K562 (cell line): ENCODE results near the gene RPLP2. TPM values are rescaled to one million over a fixed set of nuclear protein-coding genes. Genes with fewer than 3 reads are reported as not detected.

Experiments used
- CBFB ChIP-seq: sonication (generic); formaldehyde crosslinking; IDR thresholded peaks from 2 replicates; pipeline ENCODE4 v1.4.0; 2020; ENCODE audit warnings: mild to moderate bottlenecking, missing genetic modification reagents
- CBX3 ChIP-seq, 2 experiments: IDR thresholded peaks; 1 replicate in 1 of 2; 2 replicates in 1 of 2; pipeline ENCODE4 v1.6.1; 2012; ENCODE audit warnings: inconsistent platforms in 2 of 2, low read length in 2 of 2, borderline replicate concordance in 1 of 2, control low read depth in 1 of 2
- CCAR2 ChIP-seq: fragments of 200-400 bp; formaldehyde crosslinking; IDR thresholded peaks from 2 replicates; pipeline ENCODE4 v1.6.1; 2017; ENCODE audit warnings: mild to moderate bottlenecking, low read depth, low read length
- EP300 ChIP-seq: IDR thresholded peaks from 2 replicates; pipeline ENCODE4 v1.6.1; 2012; ENCODE audit warnings: low read length, improper control_type of control experiment
- ERF ChIP-seq: fragments of 450-650 bp; formaldehyde crosslinking; IDR thresholded peaks from 2 replicates; pipeline ENCODE4 v1.4.0; 2020; ENCODE audit warnings: mild to moderate bottlenecking, mixed read lengths
- FOXP1 ChIP-seq: sonication (generic); formaldehyde crosslinking; IDR thresholded peaks from 2 replicates; pipeline ENCODE4 v1.8.0; 2022; ENCODE audit warnings: mild to moderate bottlenecking, missing genetic modification reagents
- HDAC1 ChIP-seq, 2 experiments: fragments of 450-650 bp; IDR thresholded peaks; 2 replicates each; pipeline ENCODE4 v1.6.1; 2016 to 2017; ENCODE audit warnings: inconsistent platforms in 1 of 2, mild to moderate bottlenecking in 1 of 2, moderate library complexity in 1 of 2
- MYC ChIP-seq, 2 experiments: fragments of 250-450 bp in 1 of 2; sonication (Bioruptor Pico) in 1 of 2; IDR thresholded peaks; 2 replicates each; pipeline versions ENCODE4 v1.5.1 to v1.6.1; 2012 to 2021; ENCODE audit warnings: low read depth in 2 of 2, borderline replicate concordance in 1 of 2, improper control_type of control experiment in 1 of 2, low read length in 1 of 2, mild to moderate bottlenecking in 1 of 2, moderate library complexity in 1 of 2
- NR1H2 ChIP-seq: sonication (generic); formaldehyde crosslinking; IDR thresholded peaks from 2 replicates; pipeline ENCODE4 v1.4.0; 2020; ENCODE audit warnings: mild to moderate bottlenecking, missing genetic modification reagents
- PHF20 ChIP-seq: fragments of 450-650 bp; IDR thresholded peaks from 2 replicates; pipeline ENCODE4 v1.6.1; 2018; ENCODE audit not compliant: partially characterized antibody
- YY1 ChIP-seq, 3 experiments: IDR thresholded peaks; 2 replicates each; pipeline ENCODE4 v1.6.1; 2011; ENCODE audit warnings: low read length in 2 of 3, mild to moderate bottlenecking in 2 of 3, moderate library complexity in 2 of 3, borderline replicate concordance in 1 of 3, control low read depth in 1 of 3, low read depth in 1 of 3; ENCODE audit not compliant: insufficient read depth in 3 of 3, insufficient replicate concordance in 2 of 3, control insufficient read depth in 1 of 3, insufficient read length in 1 of 3; ENCODE audit errors: extremely low read depth in 1 of 3
- ZBTB7A ChIP-seq: IDR thresholded peaks from 2 replicates; pipeline ENCODE4 v1.6.1; 2011; ENCODE audit warnings: low read depth, mild to moderate bottlenecking, low read length, moderate library complexity, borderline replicate concordance; ENCODE audit not compliant: control insufficient read depth
- polyA plus RNA-seq, 8 experiments: library from polyadenylated mRNA; depleted of rRNA in 4 of 8; stranded (reverse) in 5 of 8; unstranded in 3 of 8; fragments of >200 nt; fragmentation: Nextera tagmentation in 2 of 8; fragmentation: Illumina TruSeq in 1 of 8; extraction: Ambion mirVana in 2 of 8; extraction: Trizol in 1 of 8; gene quantifications; 2 replicates each; pipeline versions ENCODE4 v1.2.1 to v1.2.3, GENCODE V29; 2011 to 2014; ENCODE audit warnings: inconsistent platforms in 1 of 8, missing spikeins in 1 of 8
- total RNA-seq, 7 experiments: library from RNA; depleted of rRNA in 6 of 7; stranded (reverse); fragments of >200 nt in 6 of 7; fragmentation: Illumina TruSeq in 2 of 7; extraction: Trizol in 2 of 7; gene quantifications; 2 replicates each; pipeline versions ENCODE4 v1.2.1 to v1.2.3, GENCODE V29; 2011 to 2021; ENCODE audit warnings: low replicate concordance in 1 of 7
- TF ChIP-seq, protein P1 (sequence below), 2 experiments: IDR thresholded peaks in 1 of 2; conservative IDR thresholded peaks in 1 of 2; 2 replicates each; pipeline ENCODE4 v1.6.1; 2016; ENCODE audit warnings: low read depth in 2 of 2, mild to moderate bottlenecking in 1 of 2, missing compliant biosample characterization in 1 of 2, missing genetic modification characterization in 1 of 2, moderate library complexity in 1 of 2
- TF ChIP-seq, protein P2 (sequence below): fragments of 450-650 bp; IDR thresholded peaks from one replicate; pipeline ENCODE4 v1.6.1; 2018; ENCODE audit warnings: mild to moderate bottlenecking, moderate library complexity; ENCODE audit not compliant: partially characterized antibody
- TF ChIP-seq, protein P3 (sequence below): sonication (generic); formaldehyde crosslinking; IDR thresholded peaks from 2 replicates; pipeline ENCODE4 v1.8.0; 2023; ENCODE audit warnings: mild to moderate bottlenecking, missing genetic modification reagents
- TF ChIP-seq, protein P4 (sequence below): fragments of 450-650 bp; IDR thresholded peaks from 2 replicates; pipeline ENCODE4 v1.6.1; 2017; ENCODE audit warnings: antibody characterized with exemption, mild to moderate bottlenecking

RPLP2 gene
- total and polyA plus RNA-seq, 9 of the 15 experiments (the other 6 are each of a cell fraction or from before 2014, with no cell fraction given): 528 to 3,807 (median 1,633) TPM

DNA sequence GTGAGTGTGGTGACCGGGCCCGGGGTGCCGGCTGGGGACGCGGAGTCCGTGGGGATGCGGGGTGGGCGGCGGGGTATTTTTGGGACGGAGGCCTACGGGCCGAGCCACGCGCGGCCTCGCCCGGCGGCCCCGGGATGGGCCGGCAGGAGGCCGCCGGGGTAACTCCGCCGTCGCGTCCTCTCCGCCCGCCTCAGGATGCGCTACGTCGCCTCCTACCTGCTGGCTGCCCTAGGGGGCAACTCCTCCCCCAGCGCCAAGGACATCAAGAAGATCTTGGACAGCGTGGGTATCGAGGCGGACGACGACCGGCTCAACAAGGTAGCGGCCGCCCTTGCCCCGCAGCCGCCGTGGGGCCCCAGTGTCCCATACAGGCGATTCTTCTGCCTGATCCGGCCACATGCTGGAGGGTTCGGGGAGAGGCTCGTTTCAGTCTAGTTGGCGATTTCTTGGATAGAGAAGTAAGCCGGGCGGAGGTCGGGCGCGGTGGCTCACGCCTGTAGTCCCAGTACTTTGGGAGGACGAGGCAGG lies 337 bp downstream of the RPLP2 start (continued):
- TF ChIP-seq, protein P1, sequence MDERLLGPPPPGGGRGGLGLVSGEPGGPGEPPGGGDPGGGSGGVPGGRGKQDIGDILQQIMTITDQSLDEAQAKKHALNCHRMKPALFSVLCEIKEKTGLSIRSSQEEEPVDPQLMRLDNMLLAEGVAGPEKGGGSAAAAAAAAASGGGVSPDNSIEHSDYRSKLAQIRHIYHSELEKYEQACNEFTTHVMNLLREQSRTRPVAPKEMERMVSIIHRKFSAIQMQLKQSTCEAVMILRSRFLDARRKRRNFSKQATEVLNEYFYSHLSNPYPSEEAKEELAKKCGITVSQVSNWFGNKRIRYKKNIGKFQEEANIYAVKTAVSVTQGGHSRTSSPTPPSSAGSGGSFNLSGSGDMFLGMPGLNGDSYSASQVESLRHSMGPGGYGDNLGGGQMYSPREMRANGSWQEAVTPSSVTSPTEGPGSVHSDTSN (CRISPR knock-in tag; IDR thresholded peaks at IDR 0.05; ENCODE audit: low read depth): no peak
- TF ChIP-seq, protein P1 (tag; conservative IDR thresholded peaks at IDR 0.05; ENCODE audit: low read depth): no peak
- TF ChIP-seq EP300 (no peak), CBX3 (IDR thresholded peaks at IDR 0.05; ENCODE audit: borderline replicate concordance in 1 of 2, low read length in 2 of 2) (no peak), CCAR2 (no peak), NR1H2 (no peak), ZBTB7A (no peak), PHF20 (no peak), HDAC1 (IDR thresholded peaks at IDR 0.05) (0 out of 4 replicates have a peak, but pooled peaks of 1 of the 2 experiments have one; percentile 33), YY1 (IDR thresholded peaks at IDR 0.05; ENCODE audit: borderline replicate concordance in 1 of 3, control insufficient read depth in 1 of 3, extremely low read depth in 1 of 3, insufficient read depth in 3 of 3, insufficient read length in 1 of 3, insufficient replicate concordance in 2 of 3, low read depth in 1 of 3, low read length in 2 of 3) (no peak), ERF (no peak), FOXP1 (no peak), CBFB (CRISPR knock-in tag) (peak; percentile 65; the same call in 1 of the 2 replicates), MYC (IDR thresholded peaks at IDR 0.05; ENCODE audit: low read depth, low read length) (peak; percentile 7; the same call in 1 of the 2 replicates), MYC (CRISPR knock-in tag; IDR thresholded peaks at IDR 0.05; ENCODE audit: borderline replicate concordance, low read depth) (no peak)
- TF ChIP-seq, protein P2, sequence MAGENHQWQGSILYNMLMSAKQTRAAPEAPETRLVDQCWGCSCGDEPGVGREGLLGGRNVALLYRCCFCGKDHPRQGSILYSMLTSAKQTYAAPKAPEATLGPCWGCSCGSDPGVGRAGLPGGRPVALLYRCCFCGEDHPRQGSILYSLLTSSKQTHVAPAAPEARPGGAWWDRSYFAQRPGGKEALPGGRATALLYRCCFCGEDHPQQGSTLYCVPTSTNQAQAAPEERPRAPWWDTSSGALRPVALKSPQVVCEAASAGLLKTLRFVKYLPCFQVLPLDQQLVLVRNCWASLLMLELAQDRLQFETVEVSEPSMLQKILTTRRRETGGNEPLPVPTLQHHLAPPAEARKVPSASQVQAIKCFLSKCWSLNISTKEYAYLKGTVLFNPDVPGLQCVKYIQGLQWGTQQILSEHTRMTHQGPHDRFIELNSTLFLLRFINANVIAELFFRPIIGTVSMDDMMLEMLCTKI: no peak
- TF ChIP-seq, protein P3, sequence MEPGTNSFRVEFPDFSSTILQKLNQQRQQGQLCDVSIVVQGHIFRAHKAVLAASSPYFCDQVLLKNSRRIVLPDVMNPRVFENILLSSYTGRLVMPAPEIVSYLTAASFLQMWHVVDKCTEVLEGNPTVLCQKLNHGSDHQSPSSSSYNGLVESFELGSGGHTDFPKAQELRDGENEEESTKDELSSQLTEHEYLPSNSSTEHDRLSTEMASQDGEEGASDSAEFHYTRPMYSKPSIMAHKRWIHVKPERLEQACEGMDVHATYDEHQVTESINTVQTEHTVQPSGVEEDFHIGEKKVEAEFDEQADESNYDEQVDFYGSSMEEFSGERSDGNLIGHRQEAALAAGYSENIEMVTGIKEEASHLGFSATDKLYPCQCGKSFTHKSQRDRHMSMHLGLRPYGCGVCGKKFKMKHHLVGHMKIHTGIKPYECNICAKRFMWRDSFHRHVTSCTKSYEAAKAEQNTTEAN (CRISPR knock-in tag): no peak
- TF ChIP-seq, protein P4, sequence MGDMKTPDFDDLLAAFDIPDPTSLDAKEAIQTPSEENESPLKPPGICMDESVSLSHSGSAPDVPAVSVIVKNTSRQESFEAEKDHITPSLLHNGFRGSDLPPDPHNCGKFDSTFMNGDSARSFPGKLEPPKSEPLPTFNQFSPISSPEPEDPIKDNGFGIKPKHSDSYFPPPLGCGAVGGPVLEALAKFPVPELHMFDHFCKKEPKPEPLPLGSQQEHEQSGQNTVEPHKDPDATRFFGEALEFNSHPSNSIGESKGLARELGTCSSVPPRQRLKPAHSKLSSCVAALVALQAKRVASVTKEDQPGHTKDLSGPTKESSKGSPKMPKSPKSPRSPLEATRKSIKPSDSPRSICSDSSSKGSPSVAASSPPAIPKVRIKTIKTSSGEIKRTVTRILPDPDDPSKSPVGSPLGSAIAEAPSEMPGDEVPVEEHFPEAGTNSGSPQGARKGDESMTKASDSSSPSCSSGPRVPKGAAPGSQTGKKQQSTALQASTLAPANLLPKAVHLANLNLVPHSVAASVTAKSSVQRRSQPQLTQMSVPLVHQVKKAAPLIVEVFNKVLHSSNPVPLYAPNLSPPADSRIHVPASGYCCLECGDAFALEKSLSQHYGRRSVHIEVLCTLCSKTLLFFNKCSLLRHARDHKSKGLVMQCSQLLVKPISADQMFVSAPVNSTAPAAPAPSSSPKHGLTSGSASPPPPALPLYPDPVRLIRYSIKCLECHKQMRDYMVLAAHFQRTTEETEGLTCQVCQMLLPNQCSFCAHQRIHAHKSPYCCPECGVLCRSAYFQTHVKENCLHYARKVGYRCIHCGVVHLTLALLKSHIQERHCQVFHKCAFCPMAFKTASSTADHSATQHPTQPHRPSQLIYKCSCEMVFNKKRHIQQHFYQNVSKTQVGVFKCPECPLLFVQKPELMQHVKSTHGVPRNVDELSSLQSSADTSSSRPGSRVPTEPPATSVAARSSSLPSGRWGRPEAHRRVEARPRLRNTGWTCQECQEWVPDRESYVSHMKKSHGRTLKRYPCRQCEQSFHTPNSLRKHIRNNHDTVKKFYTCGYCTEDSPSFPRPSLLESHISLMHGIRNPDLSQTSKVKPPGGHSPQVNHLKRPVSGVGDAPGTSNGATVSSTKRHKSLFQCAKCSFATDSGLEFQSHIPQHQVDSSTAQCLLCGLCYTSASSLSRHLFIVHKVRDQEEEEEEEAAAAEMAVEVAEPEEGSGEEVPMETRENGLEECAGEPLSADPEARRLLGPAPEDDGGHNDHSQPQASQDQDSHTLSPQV: no peak
